CD4-positive, CD25-positive, alpha-beta regulatory T cell (primary cell): ENCODE results near the gene FILIP1L. TPM values are rescaled to one million over a fixed set of nuclear protein-coding genes. Genes with fewer than 3 reads are reported as not detected.
A peak's percentile ranks its signal among the peaks of the same experiment; 100 is the strongest.

Source experiments
- ATAC-seq, 2 donors: fragments of 150-1000 bp; cut with Tn5 transposase; one replicate each; pipeline ENCODE4 v1.10.0; 2021; ENCODE audit warnings: low read depth in 2 of 2, moderate number of reproducible peaks in 2 of 2, moderate library complexity in 1 of 2
- DNase-seq, 3 donors: peaks; one replicate each; pipeline versions ENCODE4 v3.0.0 to v3.0.0-alpha.2; 2012 to 2022; ENCODE audit warnings: mixed read lengths in 1 of 3
- H3K27ac ChIP-seq: one replicate; pipeline ENCODE4 v1.7.0; 2013; ENCODE audit warnings: mild to moderate bottlenecking, low read length; ENCODE audit not compliant: insufficient read depth, poor library complexity, severe bottlenecking
- H3K27me3 ChIP-seq: one replicate; pipeline ENCODE4 v1.7.0; 2013; ENCODE audit warnings: low read length; ENCODE audit not compliant: control insufficient read depth, insufficient read depth
- H3K36me3 ChIP-seq: one replicate; pipeline ENCODE4 v1.7.0; 2013; ENCODE audit warnings: mild to moderate bottlenecking, low read length, moderate library complexity; ENCODE audit not compliant: control insufficient read depth, insufficient read depth
- H3K4me1 ChIP-seq: 2 replicates; pipeline ENCODE4 v1.7.0; 2013; ENCODE audit warnings: mild to moderate bottlenecking, low read length; ENCODE audit not compliant: insufficient read depth, control insufficient read depth, poor library complexity, severe bottlenecking
- H3K4me3 ChIP-seq: one replicate; pipeline ENCODE4 v1.7.0; 2013; ENCODE audit warnings: low read depth, mild to moderate bottlenecking, low read length, moderate library complexity
- H3K9me3 ChIP-seq, 2 experiments: 1 replicate in 1 of 2; 2 replicates in 1 of 2; pipeline ENCODE4 v1.7.0; 2013; ENCODE audit warnings: low read length in 2 of 2, mild to moderate bottlenecking in 1 of 2, moderate library complexity in 1 of 2; ENCODE audit not compliant: control insufficient read depth in 2 of 2
- H3K27ac Mint-ChIP-seq, 3 donors: one replicate each; pipeline ENCODE4 v1.8.0; 2020 to 2022; ENCODE audit warnings: mild to moderate bottlenecking in 3 of 3, mixed read lengths in 3 of 3, moderate library complexity in 2 of 3
- H3K27me3 Mint-ChIP-seq: one replicate; pipeline ENCODE4 v1.8.0; 2022; ENCODE audit warnings: mild to moderate bottlenecking, mixed read lengths
- H3K36me3 Mint-ChIP-seq: one replicate; pipeline ENCODE4 v1.8.0; 2020; ENCODE audit warnings: mixed read lengths
- H3K4me1 Mint-ChIP-seq, 4 donors: one replicate each; pipeline ENCODE4 v1.8.0; 2020 to 2022; ENCODE audit warnings: mixed read lengths in 4 of 4, mild to moderate bottlenecking in 1 of 4
- H3K4me3 Mint-ChIP-seq, 4 donors: one replicate each; pipeline ENCODE4 v1.8.0; 2020 to 2022; ENCODE audit warnings: mild to moderate bottlenecking in 4 of 4, mixed read lengths in 4 of 4, moderate library complexity in 3 of 4
- H3K9me3 Mint-ChIP-seq, 7 donors: one replicate each; pipeline ENCODE4 v1.8.0; 2020 to 2022; ENCODE audit warnings: mixed read lengths in 7 of 7, mild to moderate bottlenecking in 3 of 7, moderate library complexity in 2 of 7
- polyA plus RNA-seq, 4 donors: library from polyadenylated mRNA; unstranded; fragments of 300-500 nt; fragmentation: Illumina TruSeq; gene quantifications; one replicate each; pipeline ENCODE4 v1.2.3, GENCODE V29; 2021
- total RNA-seq: library from RNA; stranded (reverse); gene quantifications from one replicate; pipeline ENCODE4 v1.2.3, GENCODE V29; 2022

The FILIP1L gene
- total and polyA plus RNA-seq, 5 donors from 2014 or later, result 0.37 to 1.0 (median 0.65) TPM; not detected in 2

DNA sequence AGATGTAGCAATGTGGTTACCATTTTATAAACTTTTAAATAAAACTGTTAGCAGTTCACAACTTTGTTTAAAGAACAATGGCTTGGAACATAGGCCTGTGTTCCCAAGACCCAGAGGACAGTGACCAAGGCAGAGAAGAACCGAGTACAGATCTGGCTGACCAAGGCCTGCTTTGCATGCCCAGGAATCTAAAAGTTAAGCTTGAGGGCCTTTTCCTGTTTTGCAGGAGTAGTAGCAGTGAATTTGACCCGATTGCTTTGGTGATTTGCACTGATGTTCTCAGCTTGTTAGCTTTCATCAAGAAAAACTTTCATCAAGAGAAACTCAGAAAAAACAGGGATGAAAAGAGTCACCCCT is 9.9 kb downstream of the FILIP1L start:
- Histone ChIP-seq H3K4me1 (no peaks in the 10 kb centered on the region), H3K4me3 (no peak overlapping the region), H3K27ac (no peak overlapping the region), H3K36me3 (no peaks in the 10 kb centered on the region), H3K9me3 (no peaks in the 10 kb centered on the region), H3K27me3 (no peaks in the 10 kb centered on the region)
- Mint-ChIP-seq H3K27me3 (no peaks in the 10 kb centered on the region), H3K36me3 (peaks cover 13% of the 10 kb centered on the region), H3K27ac (peak overlapping the region in 1 of 3 donors; percentile 74), H3K9me3 (peaks cover 0 to 8% (median 2%) of the 10 kb centered on the region in 7 donors), H3K4me3 (no peak overlapping the region), H3K4me1 (peaks cover 0 to 6% (median 2%) of the 10 kb centered on the region in 4 donors)
- no peak for ATAC-seq
- DNase-seq, result no peak

DNA sequence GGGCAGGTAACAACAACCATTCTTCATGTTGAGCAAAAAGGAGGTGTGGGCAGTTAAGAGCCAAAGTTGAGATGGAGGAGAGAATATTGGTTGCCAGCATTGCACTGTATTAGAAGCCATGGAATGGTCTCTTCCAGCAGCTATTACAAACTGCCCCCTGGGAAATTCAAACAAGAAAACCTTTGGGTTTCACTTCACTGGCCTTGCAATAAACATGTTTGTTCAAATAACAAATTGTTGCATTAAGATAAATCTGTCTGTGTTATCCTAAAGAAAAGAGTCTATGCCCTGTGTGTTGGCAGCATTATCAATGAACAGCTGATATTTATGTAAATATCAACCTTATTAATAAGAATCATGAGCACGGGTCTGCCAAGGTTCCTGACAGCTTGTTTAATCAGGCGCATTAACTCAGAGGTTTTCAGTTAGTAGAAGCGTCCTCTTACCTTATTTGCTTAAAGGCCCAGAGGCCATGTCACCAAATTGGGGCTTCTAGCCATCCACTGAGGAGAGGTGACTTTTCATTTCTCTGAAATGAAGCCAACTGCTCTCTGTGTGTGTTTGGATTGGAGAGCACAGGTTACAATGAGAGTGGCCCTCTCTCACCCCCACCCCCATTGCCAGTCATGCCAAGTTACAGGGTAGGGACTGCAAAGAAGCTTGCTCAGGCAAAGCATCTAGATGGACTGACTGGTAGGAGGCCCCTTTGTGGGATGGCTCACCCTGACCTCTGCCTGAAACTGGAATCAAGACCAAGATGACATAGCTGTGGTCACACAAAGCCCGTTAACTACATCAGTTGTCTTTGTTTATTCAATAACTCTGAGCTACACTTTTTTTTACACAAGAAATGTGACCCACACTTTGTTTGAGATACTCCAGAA is 10.5 kb downstream of the FILIP1L start:
- Histone ChIP-seq H3K4me1 (no peaks in the 10 kb centered on the region), H3K27ac (no peak overlapping the region), H3K9me3 (no peaks in the 10 kb centered on the region), H3K27me3 (no peaks in the 10 kb centered on the region), H3K36me3 (no peaks in the 10 kb centered on the region), H3K4me3 (no peak overlapping the region)
- Mint-ChIP-seq H3K36me3 (peaks cover 12% of the 10 kb centered on the region), H3K27ac (peak overlapping the region in 1 of 3 donors; percentile 74), H3K4me3 (no peak overlapping the region), H3K9me3 (peaks cover 0 to 8% (median 2%) of the 10 kb centered on the region in 7 donors), H3K27me3 (no peaks in the 10 kb centered on the region), H3K4me1 (peaks cover 0 to 6% (median 2%) of the 10 kb centered on the region in 4 donors)
- DNase-seq (no peak), ATAC-seq (no peak)

DNA sequence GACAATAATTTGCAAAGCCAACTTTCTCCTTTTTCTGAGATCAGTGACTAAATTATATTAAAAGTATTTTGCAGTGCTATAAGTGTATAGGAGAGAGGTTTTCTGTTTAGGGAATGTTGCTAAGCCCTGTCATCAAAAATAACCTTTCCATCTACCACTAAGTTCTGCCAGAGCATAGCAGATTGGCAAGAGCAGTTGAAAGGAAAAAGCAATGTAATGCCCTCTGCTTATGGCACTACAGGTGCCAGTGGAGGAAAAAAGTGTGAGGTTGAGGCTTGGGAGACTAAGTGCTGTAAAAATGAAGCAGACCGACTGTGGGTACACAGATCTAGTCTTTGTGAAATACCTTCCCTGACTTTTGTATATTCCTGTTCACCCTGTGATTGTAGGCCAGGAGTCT is 11.5 kb downstream of the FILIP1L start:
- H3K27ac Mint-ChIP-seq, result no peak overlapping the region
- DNase-seq, result no peak
- Histone ChIP-seq H3K36me3 (no peaks in the 10 kb centered on the region), H3K27ac (no peak overlapping the region), H3K4me1 (no peaks in the 10 kb centered on the region), H3K27me3 (no peaks in the 10 kb centered on the region), H3K9me3 (no peaks in the 10 kb centered on the region), H3K4me3 (no peak overlapping the region)
- H3K4me3 Mint-ChIP-seq, result no peak overlapping the region
- H3K27me3 Mint-ChIP-seq, result no peaks in the 10 kb centered on the region
- peaks cover 0 to 8% (median 2%) of the 10 kb centered on the region in 7 donors for H3K9me3 Mint-ChIP-seq
- no peak for ATAC-seq
- H3K36me3 Mint-ChIP-seq, result peaks cover 10% of the 10 kb centered on the region
- peaks cover 0 to 6% (median 2%) of the 10 kb centered on the region in 4 donors for H3K4me1 Mint-ChIP-seq

DNA sequence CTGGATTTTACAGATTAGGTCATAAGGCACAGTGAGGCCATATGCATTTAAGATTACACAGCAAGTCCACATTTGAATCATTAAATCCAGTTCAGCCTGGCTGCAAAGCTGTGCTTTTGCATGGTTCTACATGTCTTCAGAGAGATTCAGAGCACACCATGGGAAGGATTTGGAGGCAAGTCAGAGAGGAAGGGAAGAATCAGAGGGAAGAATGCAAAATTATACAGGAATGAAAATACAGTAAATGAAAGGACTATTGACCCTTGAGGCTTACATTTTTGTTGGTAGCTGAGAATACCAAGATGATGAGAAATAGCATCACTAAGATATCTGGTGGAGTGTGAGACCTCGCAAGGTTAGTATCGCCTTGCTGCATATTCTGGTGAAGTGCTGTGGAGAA is 13.9 kb downstream of the FILIP1L start:
- no peaks in the 10 kb centered on the region for H3K36me3 ChIP-seq
- Mint-ChIP-seq H3K4me1 (peaks cover 0 to under 1% (median 0%) of the 10 kb centered on the region in 4 donors), H3K27me3 (no peaks in the 10 kb centered on the region), H3K9me3 (peaks cover 0 to 8% (median 2%) of the 10 kb centered on the region in 7 donors), H3K27ac (no peak overlapping the region), H3K4me3 (no peak overlapping the region), H3K36me3 (peaks cover 10% of the 10 kb centered on the region)
- no peaks in the 10 kb centered on the region for H3K9me3 ChIP-seq
- no peaks in the 10 kb centered on the region for H3K4me1 ChIP-seq
- H3K4me3 ChIP-seq, result no peak overlapping the region
- no peaks in the 10 kb centered on the region for H3K27me3 ChIP-seq
- DNase-seq (no peak), ATAC-seq (no peak)
- H3K27ac ChIP-seq, result no peak overlapping the region

DNA sequence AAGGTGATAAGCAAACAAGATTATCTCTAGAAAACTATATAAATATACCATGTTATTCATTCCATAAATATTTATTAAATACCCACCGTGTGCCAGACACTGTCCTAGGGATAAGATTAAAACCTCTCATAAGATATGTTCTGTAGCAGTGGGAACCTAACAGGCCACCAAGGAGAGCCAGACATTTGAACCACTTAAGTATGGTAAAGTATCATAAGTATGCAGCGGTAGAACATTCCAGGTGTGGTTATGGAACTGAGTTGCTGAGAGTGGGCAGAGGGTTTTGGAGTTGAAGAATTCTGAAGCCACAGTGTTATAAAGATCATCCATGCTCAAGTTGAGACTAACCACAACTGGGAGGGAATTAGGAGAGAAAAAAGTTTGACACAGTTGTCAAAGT is 14.7 kb downstream of the FILIP1L start:
- Mint-ChIP-seq H3K27ac (no peak overlapping the region), H3K4me3 (no peak overlapping the region), H3K4me1 (no peaks in the 10 kb centered on the region), H3K9me3 (peaks cover 0 to 8% (median 2%) of the 10 kb centered on the region in 7 donors), H3K27me3 (no peaks in the 10 kb centered on the region), H3K36me3 (peaks cover 10% of the 10 kb centered on the region)
- Histone ChIP-seq H3K27me3 (no peaks in the 10 kb centered on the region), H3K4me3 (no peak overlapping the region), H3K4me1 (no peaks in the 10 kb centered on the region), H3K36me3 (no peaks in the 10 kb centered on the region), H3K27ac (no peak overlapping the region), H3K9me3 (no peaks in the 10 kb centered on the region)
- DNase-seq, result no peak
- no peak for ATAC-seq

DNA sequence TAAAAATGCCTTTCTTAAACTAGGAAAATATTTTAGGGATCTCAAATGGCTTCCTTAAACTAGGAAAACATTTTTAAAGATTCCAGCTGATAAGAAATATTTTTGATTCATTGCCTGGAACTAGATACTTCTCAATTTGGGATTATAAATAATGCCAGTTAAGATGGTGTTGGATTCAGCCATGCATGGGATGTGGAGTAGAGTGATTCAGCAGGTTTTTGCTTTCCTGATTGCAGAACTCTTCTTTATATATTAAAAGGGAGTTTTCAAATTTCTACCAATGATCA is 15.6 kb downstream of the FILIP1L start:
- Mint-ChIP-seq H3K36me3 (peaks cover 10% of the 10 kb centered on the region), H3K4me3 (no peak overlapping the region), H3K9me3 (peaks cover 0 to 8% (median 2%) of the 10 kb centered on the region in 7 donors), H3K27ac (no peak overlapping the region), H3K4me1 (no peaks in the 10 kb centered on the region), H3K27me3 (no peaks in the 10 kb centered on the region)
- ATAC-seq, result no peak
- Histone ChIP-seq H3K9me3 (no peaks in the 10 kb centered on the region), H3K27ac (no peak overlapping the region), H3K4me3 (no peak overlapping the region), H3K36me3 (no peaks in the 10 kb centered on the region), H3K27me3 (no peaks in the 10 kb centered on the region), H3K4me1 (no peaks in the 10 kb centered on the region)
- DNase-seq, result no peak

DNA sequence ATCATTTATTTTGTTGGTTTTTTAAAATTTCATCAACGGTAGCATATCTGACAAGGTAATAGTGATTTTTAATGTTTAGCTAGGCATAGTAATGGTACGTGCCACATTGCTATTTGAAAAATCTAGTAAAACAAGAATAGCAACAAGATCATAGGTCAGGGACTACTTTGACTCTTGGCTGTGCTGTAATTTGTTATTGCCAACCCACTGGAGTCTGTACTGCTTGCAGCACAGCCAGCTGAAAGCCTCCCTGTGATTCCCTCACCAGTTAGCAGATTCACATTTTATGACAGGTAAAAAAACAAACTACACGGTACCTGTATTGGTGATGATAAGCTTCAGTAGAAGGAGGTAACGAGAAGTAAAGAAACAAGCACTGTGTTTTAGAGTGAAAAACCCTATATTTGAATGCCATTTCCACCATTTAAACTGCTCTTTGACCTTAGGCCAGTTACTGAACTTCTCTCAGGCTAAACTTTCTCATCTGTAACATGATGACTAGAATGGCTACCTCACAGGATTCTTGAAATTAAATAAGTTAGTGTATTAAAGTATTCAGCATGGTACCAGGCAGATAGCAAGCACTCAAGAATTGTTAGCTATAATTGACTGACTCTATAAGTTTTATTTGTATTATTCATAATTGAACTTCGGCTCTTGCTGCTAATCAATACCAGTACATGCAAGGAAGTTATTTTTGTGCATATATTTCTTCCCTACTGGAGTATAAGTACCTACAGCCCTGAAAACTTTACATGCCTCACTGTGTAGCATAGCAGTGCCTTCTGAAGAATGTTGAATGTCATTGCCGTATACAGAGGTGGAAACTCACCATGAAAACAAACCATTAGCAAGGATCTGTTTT is 16.1 kb downstream of the FILIP1L start:
- Mint-ChIP-seq H3K27me3 (no peaks in the 10 kb centered on the region), H3K27ac (no peak overlapping the region), H3K36me3 (peaks cover 10% of the 10 kb centered on the region), H3K9me3 (peaks cover 0 to 8% (median 2%) of the 10 kb centered on the region in 7 donors), H3K4me1 (no peaks in the 10 kb centered on the region), H3K4me3 (no peak overlapping the region)
- DNase-seq (no peak), ATAC-seq (no peak)
- H3K27me3 ChIP-seq, result no peaks in the 10 kb centered on the region
- H3K9me3 ChIP-seq, result no peaks in the 10 kb centered on the region
- no peaks in the 10 kb centered on the region for H3K4me1 ChIP-seq
- H3K36me3 ChIP-seq, result no peaks in the 10 kb centered on the region
- no peak overlapping the region for H3K4me3 ChIP-seq
- no peak overlapping the region for H3K27ac ChIP-seq
